Measurements from ENCODE around the gene CHID1. TPM values are rescaled to one million over a fixed set of nuclear protein-coding genes. Genes with fewer than 3 reads are reported as not detected.

The CHID1 gene
- total RNA-seq, 1 donor = 48.9 TPM

GRCh38 chr11:876545-876944 is 34.1 kb downstream of the CHID1 start:
- H2AFZ ChIP-seq (ENCODE audit: low read length) = no peak overlapping the region
- no peak overlapping the region for H3K4me3 ChIP-seq (ENCODE audit: insufficient read depth, low read length)
- H3K27ac ChIP-seq (ENCODE audit: low read depth, low read length) = no peak overlapping the region
- no peaks in the 10 kb centered on the region for H3K27me3 ChIP-seq (ENCODE audit: insufficient read depth, low read length)
- no peak overlapping the region for H3K4me2 ChIP-seq (ENCODE audit: insufficient read depth, low read length)
- peaks cover 8% of the 10 kb centered on the region for H4K20me1 ChIP-seq (ENCODE audit: insufficient read depth, low read length)
- H3K36me3 ChIP-seq (ENCODE audit: insufficient read depth, low read length) = peaks cover 7% of the 10 kb centered on the region
- DNase-seq (ENCODE audit: insufficient read length, low spot score, missing footprints) = no peak
- H3K9me3 ChIP-seq (ENCODE audit: low read depth, low read length) = no peaks in the 10 kb centered on the region
- H3K79me2 ChIP-seq (ENCODE audit: insufficient read depth, low read length) = no peaks in the 10 kb centered on the region
- TF ChIP-seq, protein P1, sequence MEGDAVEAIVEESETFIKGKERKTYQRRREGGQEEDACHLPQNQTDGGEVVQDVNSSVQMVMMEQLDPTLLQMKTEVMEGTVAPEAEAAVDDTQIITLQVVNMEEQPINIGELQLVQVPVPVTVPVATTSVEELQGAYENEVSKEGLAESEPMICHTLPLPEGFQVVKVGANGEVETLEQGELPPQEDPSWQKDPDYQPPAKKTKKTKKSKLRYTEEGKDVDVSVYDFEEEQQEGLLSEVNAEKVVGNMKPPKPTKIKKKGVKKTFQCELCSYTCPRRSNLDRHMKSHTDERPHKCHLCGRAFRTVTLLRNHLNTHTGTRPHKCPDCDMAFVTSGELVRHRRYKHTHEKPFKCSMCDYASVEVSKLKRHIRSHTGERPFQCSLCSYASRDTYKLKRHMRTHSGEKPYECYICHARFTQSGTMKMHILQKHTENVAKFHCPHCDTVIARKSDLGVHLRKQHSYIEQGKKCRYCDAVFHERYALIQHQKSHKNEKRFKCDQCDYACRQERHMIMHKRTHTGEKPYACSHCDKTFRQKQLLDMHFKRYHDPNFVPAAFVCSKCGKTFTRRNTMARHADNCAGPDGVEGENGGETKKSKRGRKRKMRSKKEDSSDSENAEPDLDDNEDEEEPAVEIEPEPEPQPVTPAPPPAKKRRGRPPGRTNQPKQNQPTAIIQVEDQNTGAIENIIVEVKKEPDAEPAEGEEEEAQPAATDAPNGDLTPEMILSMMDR (IDR thresholded peaks at IDR 0.05; ENCODE audit: extremely low read depth, low read depth, low read length) = no peak
- peaks cover 2% of the 10 kb centered on the region for H3K4me1 ChIP-seq (ENCODE audit: insufficient read depth, low read length)

GRCh38 chr11:875769-876301 is 34.8 kb downstream of the CHID1 start:
- Histone ChIP-seq H3K9me3 (ENCODE audit: low read depth, low read length) (no peaks in the 10 kb centered on the region), H3K4me2 (ENCODE audit: insufficient read depth, low read length) (no peak overlapping the region), H3K27ac (ENCODE audit: low read depth, low read length) (no peak overlapping the region), H3K4me1 (ENCODE audit: insufficient read depth, low read length) (peaks cover 2% of the 10 kb centered on the region), H3K4me3 (ENCODE audit: insufficient read depth, low read length) (no peak overlapping the region), H2AFZ (ENCODE audit: low read length) (no peak overlapping the region), H4K20me1 (ENCODE audit: insufficient read depth, low read length) (peaks cover 11% of the 10 kb centered on the region), H3K36me3 (ENCODE audit: insufficient read depth, low read length) (peaks cover 4% of the 10 kb centered on the region), H3K27me3 (ENCODE audit: insufficient read depth, low read length) (no peaks in the 10 kb centered on the region), H3K79me2 (ENCODE audit: insufficient read depth, low read length) (no peaks in the 10 kb centered on the region)
- TF ChIP-seq, protein P1 (IDR thresholded peaks at IDR 0.05; ENCODE audit: extremely low read depth, low read depth, low read length) = no peak
- no peak for DNase-seq (ENCODE audit: insufficient read length, low spot score, missing footprints)

GRCh38 chr11:875203-875602 is 35.4 kb downstream of the CHID1 start:
- H3K36me3 ChIP-seq (ENCODE audit: insufficient read depth, low read length) = no peaks in the 10 kb centered on the region
- H3K4me3 ChIP-seq (ENCODE audit: insufficient read depth, low read length) = no peak overlapping the region
- H3K79me2 ChIP-seq (ENCODE audit: insufficient read depth, low read length) = no peaks in the 10 kb centered on the region
- TF ChIP-seq, protein P1 (IDR thresholded peaks at IDR 0.05; ENCODE audit: extremely low read depth, low read depth, low read length) = no peak
- H4K20me1 ChIP-seq (ENCODE audit: insufficient read depth, low read length) = peaks cover 11% of the 10 kb centered on the region
- no peak overlapping the region for H3K4me2 ChIP-seq (ENCODE audit: insufficient read depth, low read length)
- peaks cover 2% of the 10 kb centered on the region for H3K4me1 ChIP-seq (ENCODE audit: insufficient read depth, low read length)
- H2AFZ ChIP-seq (ENCODE audit: low read length) = no peak overlapping the region
- DNase-seq (ENCODE audit: insufficient read length, low spot score, missing footprints) = no peak
- H3K9me3 ChIP-seq (ENCODE audit: low read depth, low read length) = no peaks in the 10 kb centered on the region
- H3K27ac ChIP-seq (ENCODE audit: low read depth, low read length) = no peak overlapping the region
- H3K27me3 ChIP-seq (ENCODE audit: insufficient read depth, low read length) = no peaks in the 10 kb centered on the region

DNA sequence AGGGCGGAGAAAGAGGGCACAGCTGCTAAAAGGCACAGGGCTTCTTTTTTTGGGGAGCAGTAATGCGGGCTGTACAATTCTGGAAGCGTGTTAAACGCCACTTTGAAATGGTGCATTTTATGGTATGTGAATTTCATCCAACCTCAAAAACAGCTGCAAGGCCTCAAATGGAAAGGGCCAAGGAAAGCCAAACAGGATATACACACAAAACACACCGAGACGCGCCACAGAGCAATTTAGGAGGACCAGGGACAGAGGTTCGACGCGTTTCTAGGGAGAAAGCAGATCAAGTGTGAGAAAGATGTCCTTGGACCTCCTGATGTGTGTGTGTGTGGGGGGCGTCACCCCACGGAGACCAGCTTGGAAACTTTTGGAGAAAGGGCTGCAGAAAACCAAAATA is 36.9 kb downstream of the CHID1 start:
- DNase-seq (ENCODE audit: insufficient read length, low spot score, missing footprints) = no peak

More for the DNA sequence above, 36.9 kb downstream of the CHID1 start:
- Histone ChIP-seq H3K9me3 (ENCODE audit: low read depth, low read length) (no peaks in the 10 kb centered on the region), H2AFZ (ENCODE audit: low read length) (no peak overlapping the region), H3K79me2 (ENCODE audit: insufficient read depth, low read length) (no peaks in the 10 kb centered on the region), H4K20me1 (ENCODE audit: insufficient read depth, low read length) (peaks cover 11% of the 10 kb centered on the region), H3K27ac (ENCODE audit: low read depth, low read length) (no peak overlapping the region), H3K4me2 (ENCODE audit: insufficient read depth, low read length) (no peak overlapping the region), H3K4me3 (ENCODE audit: insufficient read depth, low read length) (no peak overlapping the region), H3K27me3 (ENCODE audit: insufficient read depth, low read length) (no peaks in the 10 kb centered on the region), H3K36me3 (ENCODE audit: insufficient read depth, low read length) (no peaks in the 10 kb centered on the region), H3K4me1 (ENCODE audit: insufficient read depth, low read length) (peaks cover 2% of the 10 kb centered on the region)
- TF ChIP-seq, protein P1 (IDR thresholded peaks at IDR 0.05; ENCODE audit: extremely low read depth, low read depth, low read length) = no peak

Data from osteoblast (primary cell).